Neuronal stem cell (in vitro differentiated cells): ENCODE results near the gene IRF6.
"Not testable (repeated sequence)": the region's sequence is repeated elsewhere in the genome, so short reads cannot be mapped to it uniquely, and the experiment has no call there.

Experiments used
- DNase-seq: peaks from one replicate; pipeline ENCODE4 v3.0.0-alpha.2; 2013; ENCODE audit warnings: low spot score
- H2AFZ ChIP-seq: one replicate; pipeline ENCODE4 v1.6.1; 2013; ENCODE audit warnings: mild to moderate bottlenecking, low read length, inconsistent platforms
- H2AK5ac ChIP-seq: 2 replicates; pipeline ENCODE4 v1.6.1; 2013; ENCODE audit warnings: low read depth, mild to moderate bottlenecking, inconsistent platforms, low read length, moderate library complexity, mixed read lengths
- H2BK120ac ChIP-seq: 2 replicates; pipeline ENCODE4 v1.6.1; 2013; ENCODE audit warnings: low read depth, mild to moderate bottlenecking, inconsistent platforms, low read length, moderate library complexity, mixed read lengths
- H2BK12ac ChIP-seq: one replicate; pipeline ENCODE4 v1.6.1; 2013; ENCODE audit warnings: low read length, inconsistent platforms
- H2BK15ac ChIP-seq: 2 replicates; pipeline ENCODE4 v1.6.1; 2013; ENCODE audit warnings: mild to moderate bottlenecking, low read length, inconsistent platforms, mixed read lengths
- H2BK5ac ChIP-seq: one replicate; pipeline ENCODE4 v1.6.1; 2013; ENCODE audit warnings: inconsistent platforms, mild to moderate bottlenecking, low read length, moderate library complexity
- H3K14ac ChIP-seq: one replicate; pipeline ENCODE4 v1.6.1; 2013; ENCODE audit warnings: low read length, inconsistent platforms
- H3K18ac ChIP-seq: 2 replicates; pipeline ENCODE4 v1.6.1; 2013; ENCODE audit warnings: low read length, inconsistent platforms
- H3K23ac ChIP-seq: 2 replicates; pipeline ENCODE4 v1.6.1; 2013; ENCODE audit warnings: low read depth, mild to moderate bottlenecking, mixed read lengths, low read length, inconsistent platforms; ENCODE audit not compliant: poor library complexity
- H3K27ac ChIP-seq: replicated peaks from 3 replicates; pipeline ENCODE4 v1.5.1; 2013; ENCODE audit warnings: low read length, inconsistent platforms
- H3K27me3 ChIP-seq, 3 experiments: 2 replicates each; pipeline ENCODE4 v1.6.1; 2013; ENCODE audit warnings: low read length in 3 of 3, mild to moderate bottlenecking in 2 of 3, inconsistent platforms in 1 of 3, low read depth in 1 of 3, mixed read lengths in 1 of 3, moderate library complexity in 1 of 3; ENCODE audit not compliant: control insufficient read depth in 3 of 3, insufficient read depth in 3 of 3
- H3K36me3 ChIP-seq, 2 donors: replicated peaks in 1 of 2; 2 replicates each; pipeline ENCODE4 v1.6.1; 2013; ENCODE audit warnings: low read length in 2 of 2; ENCODE audit not compliant: control insufficient read depth in 2 of 2, insufficient read depth in 2 of 2
- H3K4ac ChIP-seq: 2 replicates; pipeline ENCODE4 v1.6.1; 2013; ENCODE audit warnings: inconsistent platforms, mild to moderate bottlenecking, low read length, moderate library complexity
- H3K4me1 ChIP-seq, 2 donors: 1 replicate in 1 of 2; 2 replicates in 1 of 2; pipeline ENCODE4 v1.6.1; 2013; ENCODE audit warnings: low read length in 2 of 2, low read depth in 1 of 2; ENCODE audit not compliant: control insufficient read depth in 2 of 2, insufficient read depth in 1 of 2
- H3K4me2 ChIP-seq: one replicate; pipeline ENCODE4 v1.6.1; 2013; ENCODE audit warnings: mild to moderate bottlenecking, low read length, inconsistent platforms; ENCODE audit not compliant: insufficient read depth, poor library complexity, severe bottlenecking
- H3K4me3 ChIP-seq, 2 donors: 2 replicates each; pipeline ENCODE4 v1.5.1; 2013; ENCODE audit warnings: low read length in 2 of 2, mild to moderate bottlenecking in 2 of 2, inconsistent platforms in 1 of 2, moderate library complexity in 1 of 2
- H3K79me1 ChIP-seq: one replicate; pipeline ENCODE4 v1.6.1; 2013; ENCODE audit warnings: low read depth, mild to moderate bottlenecking, inconsistent platforms, low read length, moderate library complexity
- H3K9ac ChIP-seq: one replicate; pipeline ENCODE4 v1.6.1; 2013; ENCODE audit warnings: mild to moderate bottlenecking, low read depth, low read length, inconsistent platforms; ENCODE audit not compliant: poor library complexity
- H3K9me3 ChIP-seq, 2 donors: replicated peaks in 1 of 2; 2 replicates each; pipeline versions ENCODE3 to v1.6.1; 2013; ENCODE audit warnings: low read length in 2 of 2, mild to moderate bottlenecking in 2 of 2, inconsistent platforms in 1 of 2, low read depth in 1 of 2, mixed read lengths in 1 of 2, moderate library complexity in 1 of 2; ENCODE audit not compliant: control insufficient read depth in 2 of 2, insufficient read depth in 1 of 2
- H4K8ac ChIP-seq: one replicate; pipeline ENCODE4 v1.6.1; 2013; ENCODE audit warnings: low read depth, mild to moderate bottlenecking, inconsistent platforms, low read length, moderate library complexity
- H4K91ac ChIP-seq: one replicate; pipeline ENCODE4 v1.6.1; 2013; ENCODE audit warnings: low read length, low read depth, mild to moderate bottlenecking, inconsistent platforms; ENCODE audit not compliant: poor library complexity
- WGBS, 2 donors: extraction: QIAGEN DNeasy Blood & Tissue Kit; methylation state at CpG; one replicate each; pipeline ENCODE4 v1.1.7; 2013; ENCODE audit warnings: missing lambda C conversion rate in 2 of 2, mixed read lengths in 1 of 2; ENCODE audit not compliant: insufficient read length in 2 of 2, insufficient replicate concordance in 1 of 2; ENCODE audit errors: extremely low coverage in 2 of 2; 5-methylcytosine and 5-hydroxymethylcytosine counted together

The IRF6 gene

DNA sequence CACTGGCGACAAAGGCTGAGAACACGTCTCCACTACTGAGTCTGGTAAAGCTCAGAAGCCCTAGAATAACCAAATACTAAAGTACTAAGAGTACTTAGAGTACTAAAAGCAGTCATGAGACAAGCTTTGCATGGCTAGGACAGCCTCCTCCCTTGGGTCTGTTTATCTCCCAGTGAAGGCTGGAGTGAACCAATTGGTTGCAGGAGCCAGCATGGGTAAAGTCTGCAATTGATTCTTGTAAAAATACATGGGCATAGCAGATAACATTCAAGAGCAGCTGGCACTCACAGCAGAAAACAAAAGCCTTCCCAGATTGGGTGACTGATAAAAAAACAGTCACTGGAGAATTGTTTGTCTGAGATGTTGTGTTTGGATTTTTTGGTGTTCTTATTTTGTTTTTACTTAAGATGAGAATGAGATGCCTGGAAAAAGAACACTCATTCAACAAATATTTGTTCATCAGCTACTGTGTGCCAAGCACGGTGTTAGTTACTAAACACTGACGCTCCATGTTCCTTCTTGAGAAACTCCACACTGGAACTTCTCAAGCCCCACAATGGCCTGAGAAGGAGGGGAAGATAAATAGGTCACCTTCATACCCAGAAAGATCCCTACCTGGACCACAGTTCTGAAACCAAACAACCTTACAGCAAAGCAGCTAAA lies 3.7 kb downstream of the IRF6 start:
- H2BK5ac ChIP-seq, result no peak overlapping the region
- H3K4me1 ChIP-seq, result peaks cover 0 to 5% of the 10 kb centered on the region in 2 donors
- no peak overlapping the region for H2AK5ac ChIP-seq
- no peak overlapping the region for H2BK15ac ChIP-seq
- H3K27me3 ChIP-seq, result peaks cover 0 to 89% (median 21%) of the 10 kb centered on the region in 3 experiments
- no peak overlapping the region for H3K9ac ChIP-seq
- no peak overlapping the region for H2BK120ac ChIP-seq
- no peak overlapping the region for H2BK12ac ChIP-seq
- H3K18ac ChIP-seq, result no peak overlapping the region
- no peak for DNase-seq
- no peaks in the 10 kb centered on the region for H3K79me1 ChIP-seq
- no peak overlapping the region for H3K23ac ChIP-seq
- no peaks in the 10 kb centered on the region for H3K36me3 ChIP-seq
- H3K4me2 ChIP-seq, result no peak overlapping the region
- no peak overlapping the region for H3K27ac ChIP-seq
- H3K4me3 ChIP-seq, result no peak overlapping the region
- WGBS, 2 donors, result no CpG with 5 or more reads among the region's 4 CpGs
- H3K4ac ChIP-seq, result no peak overlapping the region
- no peak overlapping the region for H3K14ac ChIP-seq
- H4K91ac ChIP-seq, result no peak overlapping the region
- H3K9me3 ChIP-seq, result peaks cover 0 to 4% of the 10 kb centered on the region in 2 donors
- H4K8ac ChIP-seq, result no peak overlapping the region
- no peak overlapping the region for H2AFZ ChIP-seq

DNA sequence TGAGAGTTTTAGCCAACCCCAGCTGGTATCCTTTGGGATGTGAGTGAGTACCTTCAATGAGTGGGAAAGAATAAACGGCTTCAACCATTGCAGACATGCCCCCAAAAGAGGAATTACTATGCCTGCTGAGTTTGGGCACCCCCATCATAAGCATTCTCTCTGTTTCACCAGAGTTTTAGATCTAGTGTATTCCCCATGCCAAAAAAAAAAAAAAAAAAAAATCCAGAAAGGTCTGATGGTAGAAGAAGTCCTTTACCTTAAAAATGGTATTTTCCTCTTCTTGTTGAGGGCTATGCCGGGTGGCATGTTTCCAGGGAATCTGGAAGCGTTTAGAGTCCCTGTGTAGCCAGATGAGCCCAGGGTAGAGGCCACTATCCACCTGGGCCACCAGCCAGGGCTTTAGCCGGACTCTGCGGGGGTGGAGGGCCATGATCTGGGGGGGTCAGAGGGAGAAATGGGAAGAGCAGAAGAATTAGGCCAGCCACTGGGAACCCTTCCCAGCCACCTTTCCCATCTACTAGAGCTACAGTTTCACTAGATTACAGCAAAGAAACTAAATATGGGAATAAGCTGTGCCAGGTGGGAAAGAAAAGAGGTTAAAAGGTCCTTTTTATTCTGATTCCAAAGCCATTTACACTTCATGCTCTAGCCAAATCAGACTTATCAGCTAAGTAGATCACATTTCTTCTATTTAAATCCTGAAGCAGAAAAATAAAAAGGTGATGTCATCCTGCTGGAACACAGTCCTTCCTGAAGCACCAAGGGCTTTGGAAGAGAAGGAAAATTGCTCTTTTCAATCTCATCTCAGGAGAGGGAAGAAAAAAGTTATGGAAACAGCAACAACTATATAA lies 4.7 kb downstream of the IRF6 start:
- Histone ChIP-seq H3K27ac (no peak overlapping the region), H3K9ac (no peak overlapping the region)

DNA sequence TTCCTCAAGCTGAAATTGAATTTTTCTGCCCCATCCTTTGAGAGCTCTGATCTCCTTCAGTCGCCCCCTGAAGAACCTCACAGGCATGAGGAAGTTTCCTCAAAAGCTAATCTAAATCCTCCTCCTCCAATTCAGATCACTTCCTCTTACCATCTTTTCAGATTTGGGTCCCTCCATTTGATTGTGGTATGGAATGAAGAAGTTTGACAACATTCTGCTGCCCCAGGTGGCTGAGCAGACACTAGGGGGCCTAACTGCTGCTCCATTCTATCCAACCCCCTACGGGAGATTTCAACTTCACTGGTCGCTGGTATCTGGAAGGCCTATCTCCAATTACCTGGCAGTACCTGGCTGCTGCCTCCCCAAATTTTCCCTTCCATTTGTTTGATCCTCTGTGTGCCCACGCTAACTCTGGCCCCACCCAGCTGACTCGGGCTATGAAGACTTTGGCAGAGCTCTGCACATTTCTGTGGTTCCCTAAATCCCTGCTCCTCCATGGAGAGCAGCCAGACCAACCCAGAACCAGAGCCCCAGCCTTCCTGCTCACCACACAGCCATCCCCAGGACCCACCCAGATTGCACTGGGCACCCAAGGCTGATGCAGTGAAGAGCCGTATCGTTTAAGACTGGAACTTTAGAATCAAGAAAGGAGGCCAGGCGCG lies 7.8 kb downstream of the IRF6 start:
- H3K4me1 ChIP-seq, result no peaks in the 10 kb centered on the region
- H2BK12ac ChIP-seq, result no peak overlapping the region
- H3K36me3 ChIP-seq, result no peaks in the 10 kb centered on the region
- H3K4me3 ChIP-seq, result no peak overlapping the region
- H3K27ac ChIP-seq, result no peak overlapping the region
- H2BK5ac ChIP-seq, result no peak overlapping the region
- no peak overlapping the region for H2AK5ac ChIP-seq
- no peak overlapping the region for H4K8ac ChIP-seq
- DNase-seq, result no peak
- no peaks in the 10 kb centered on the region for H3K79me1 ChIP-seq
- H2BK15ac ChIP-seq, result no peak overlapping the region
- H2AFZ ChIP-seq, result no peak overlapping the region
- H3K9me3 ChIP-seq, result no peaks in the 10 kb centered on the region
- H3K4ac ChIP-seq, result no peak overlapping the region
- no peak overlapping the region for H3K4me2 ChIP-seq
- no CpG with 5 or more reads among the region's 9 CpGs for WGBS, 2 donors
- no peak overlapping the region for H3K23ac ChIP-seq
- H3K27me3 ChIP-seq, result peaks cover 0 to 70% (median 0%) of the 10 kb centered on the region in 3 experiments
- no peak overlapping the region for H3K9ac ChIP-seq
- no peak overlapping the region for H2BK120ac ChIP-seq
- H3K14ac ChIP-seq, result no peak overlapping the region
- no peak overlapping the region for H4K91ac ChIP-seq
- H3K18ac ChIP-seq, result no peak overlapping the region

More for the DNA sequence above, 4.7 kb downstream of the IRF6 start:
- Histone ChIP-seq H3K4me2 (no peak overlapping the region), H2AFZ (no peak overlapping the region), H4K91ac (no peak overlapping the region), H2BK12ac (no peak overlapping the region), H3K4me3 (no peak overlapping the region), H2BK5ac (no peak overlapping the region), H2BK120ac (no peak overlapping the region), H3K23ac (no peak overlapping the region), H3K79me1 (no peaks in the 10 kb centered on the region), H3K14ac (no peak overlapping the region), H3K36me3 (no peaks in the 10 kb centered on the region), H3K9me3 (peaks cover 0 to 4% of the 10 kb centered on the region in 2 donors), H2BK15ac (no peak overlapping the region), H3K4me1 (peaks cover 0 to 3% of the 10 kb centered on the region in 2 donors), H3K27me3 (peaks cover 0 to 88% (median 21%) of the 10 kb centered on the region in 3 experiments), H2AK5ac (no peak overlapping the region), H3K4ac (no peak overlapping the region), H4K8ac (no peak overlapping the region), H3K18ac (no peak overlapping the region)
- no CpG with 5 or more reads among the region's 5 CpGs for WGBS, 2 donors
- no peak for DNase-seq

- H3K27ac ChIP-seq, H2BK120ac ChIP-seq, H3K23ac ChIP-seq, H3K4me2 ChIP-seq, H4K8ac ChIP-seq, H3K18ac ChIP-seq, H3K9me3 ChIP-seq, H3K4ac ChIP-seq, H2BK5ac ChIP-seq, H3K4me3 ChIP-seq, H2AK5ac ChIP-seq, H4K91ac ChIP-seq, H3K9ac ChIP-seq, H2BK12ac ChIP-seq, H2BK15ac ChIP-seq, H2AFZ ChIP-seq, H3K14ac ChIP-seq, DNase-seq, H3K36me3 ChIP-seq, H3K79me1 ChIP-seq, H3K4me1 ChIP-seq: not testable (repeated sequence)
- peaks cover 0 to 64% (median 3%) of the 10 kb centered on the region in 3 experiments for H3K27me3 ChIP-seq
- WGBS, 2 donors, result no CpG with 5 or more reads among the region's 3 CpGs
Observed at GRCh38 chr1:209793711-209794110, 12.2 kb downstream of the IRF6 start.
